KBM-7 (cell line): ENCODE results near the gene COMP.
"Not testable (repeated sequence)": the region's sequence is repeated elsewhere in the genome, so short reads cannot be mapped to it uniquely, and the experiment has no call there.

Experiments
- DNase-seq: peaks from one replicate; pipeline ENCODE4 v3.0.0-alpha.2; 2015
- in situ Hi-C: fragments of 300-500 bp; cut with MboI; formaldehyde crosslinking; loops from 2 replicates; pipeline ENCODE4 v1.14.3; 2020; ENCODE audit warnings: low sequenced_read_pairs, low pct_unique_long_range_greater_than_20kb, mixed read lengths

The COMP gene

GRCh38 chr19:18790566-18791314 lies at the start of gene COMP:
Gene COMP (minus strand): TSS chr19:18791305. CDS start chr19:18791269, 36 bp downstream.
- in situ Hi-C loops = no loop called here
- DNase-seq = no peak

GRCh38 chr19:18840288-18841267 lies 49.5 kb upstream of the COMP start:
- in situ Hi-C loops = no loop called here
- DNase-seq = no peak

DNA sequence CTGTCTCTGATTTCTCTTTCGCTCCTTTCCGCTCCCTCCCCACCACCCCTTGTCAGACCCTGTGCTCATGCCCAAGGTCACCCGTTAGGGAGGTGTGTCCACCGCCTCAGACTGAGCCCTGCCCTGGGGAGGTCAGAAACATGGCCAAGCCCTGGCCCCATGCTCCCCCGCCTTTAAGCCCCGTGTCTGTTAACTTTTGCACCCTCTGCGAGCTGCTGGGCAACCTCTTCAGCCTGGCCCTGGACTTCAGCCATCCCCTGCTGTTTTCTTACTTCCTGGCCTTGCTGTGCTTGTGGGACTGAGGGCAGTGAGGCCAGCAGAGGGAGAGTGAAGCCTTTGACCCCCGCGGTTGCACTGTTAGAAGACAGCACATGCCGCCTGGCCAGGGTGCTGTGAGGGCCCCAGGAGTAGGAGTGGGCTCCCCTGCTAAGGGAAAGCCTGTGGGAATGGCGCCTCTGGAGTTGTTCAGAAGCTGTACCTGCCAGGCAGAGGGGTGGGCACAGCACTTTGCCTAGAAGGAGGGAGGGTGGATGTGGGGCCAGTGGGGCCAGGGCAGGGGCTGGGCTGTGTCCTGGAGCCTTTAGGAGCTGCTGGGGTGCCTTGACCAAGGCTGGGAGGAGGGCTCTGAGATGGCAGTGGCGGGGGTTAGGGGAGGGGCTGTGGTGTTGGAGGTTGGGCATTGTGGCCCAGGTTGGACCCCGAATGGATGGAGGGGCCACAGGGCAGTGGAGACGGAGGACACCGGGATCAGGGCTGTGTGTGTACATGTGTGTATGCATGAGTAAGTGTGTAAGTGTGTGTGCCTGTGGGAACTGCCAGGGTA lies 48.6 kb upstream of the COMP start:
- DNase-seq = no peak
- in situ Hi-C loops = no loop called here

DNA sequence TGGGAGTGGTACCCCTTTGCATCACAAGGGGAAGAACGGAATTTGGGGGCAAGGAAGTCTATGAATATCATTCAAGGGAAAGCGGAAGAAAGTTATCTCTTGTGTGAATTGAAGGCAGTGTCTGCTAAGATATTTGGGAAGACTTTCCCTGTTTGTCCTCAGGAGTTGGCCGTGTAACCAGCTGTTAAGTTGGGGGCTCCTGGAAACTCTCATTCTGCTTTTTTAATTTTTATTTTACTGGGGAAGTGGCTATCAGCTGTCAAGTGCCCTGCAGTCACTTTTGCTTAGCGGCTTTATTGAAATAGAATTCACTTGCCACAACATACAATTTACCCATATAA lies 43.5 kb upstream of the COMP start:
- no peak for DNase-seq
- in situ Hi-C loops = no loop called here

DNA sequence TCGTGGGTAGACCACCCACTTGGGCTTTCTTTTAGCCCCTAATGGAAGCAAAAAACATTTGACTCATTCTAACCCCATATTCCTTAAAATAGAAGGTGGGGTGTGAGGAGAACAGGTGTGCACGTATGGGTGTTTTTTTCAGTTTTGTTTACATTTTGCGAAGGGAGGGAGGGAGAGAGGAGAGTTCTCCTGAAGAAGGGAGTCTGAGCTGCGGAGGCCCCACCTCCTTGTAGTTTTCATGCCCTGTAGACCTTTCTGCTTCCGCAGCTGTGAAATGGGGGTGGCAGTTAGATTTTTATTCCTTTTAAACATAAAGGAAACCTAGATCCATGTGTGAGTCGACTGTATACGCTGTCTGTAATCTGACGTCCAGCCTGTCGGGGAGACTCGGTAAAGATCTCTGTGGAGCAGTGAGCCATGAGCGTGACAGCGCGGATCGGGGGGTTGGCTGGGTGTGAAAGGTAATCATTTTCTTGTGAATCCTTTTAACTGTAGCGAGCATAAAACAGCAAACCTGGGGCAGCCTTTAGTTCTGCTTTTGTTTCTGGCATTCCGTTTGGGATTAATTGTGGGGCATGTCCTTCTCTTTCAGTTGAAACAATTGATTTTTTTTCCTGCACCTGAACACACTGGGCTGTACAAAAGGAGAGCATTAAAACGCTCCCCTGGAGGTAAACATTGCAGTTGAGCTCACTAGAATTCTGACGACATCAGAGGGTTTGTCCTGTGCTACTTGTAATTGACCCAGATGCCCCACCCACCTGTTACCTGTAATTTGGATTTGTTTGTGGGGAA lies 42.9 kb upstream of the COMP start:
- in situ Hi-C loops = no loop called here
- DNase-seq = peak; percentile 26

DNA sequence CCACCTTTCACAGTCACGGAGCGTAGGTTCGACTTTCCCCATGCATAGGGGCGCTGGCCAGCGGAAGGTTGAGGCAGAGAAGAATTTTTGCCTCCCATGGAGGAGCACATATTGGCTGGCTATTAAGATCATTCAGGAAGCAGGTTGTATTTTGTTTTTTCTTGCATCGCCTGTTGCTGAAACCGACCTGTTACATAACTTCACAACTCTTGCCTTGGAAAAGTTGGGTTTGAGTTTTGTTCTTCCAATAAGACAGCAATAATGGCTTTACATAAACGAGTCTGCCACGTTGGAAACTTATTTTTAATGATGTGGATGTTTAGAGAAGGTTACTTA lies 42.0 kb upstream of the COMP start:
- DNase-seq = peak; percentile 10

DNA sequence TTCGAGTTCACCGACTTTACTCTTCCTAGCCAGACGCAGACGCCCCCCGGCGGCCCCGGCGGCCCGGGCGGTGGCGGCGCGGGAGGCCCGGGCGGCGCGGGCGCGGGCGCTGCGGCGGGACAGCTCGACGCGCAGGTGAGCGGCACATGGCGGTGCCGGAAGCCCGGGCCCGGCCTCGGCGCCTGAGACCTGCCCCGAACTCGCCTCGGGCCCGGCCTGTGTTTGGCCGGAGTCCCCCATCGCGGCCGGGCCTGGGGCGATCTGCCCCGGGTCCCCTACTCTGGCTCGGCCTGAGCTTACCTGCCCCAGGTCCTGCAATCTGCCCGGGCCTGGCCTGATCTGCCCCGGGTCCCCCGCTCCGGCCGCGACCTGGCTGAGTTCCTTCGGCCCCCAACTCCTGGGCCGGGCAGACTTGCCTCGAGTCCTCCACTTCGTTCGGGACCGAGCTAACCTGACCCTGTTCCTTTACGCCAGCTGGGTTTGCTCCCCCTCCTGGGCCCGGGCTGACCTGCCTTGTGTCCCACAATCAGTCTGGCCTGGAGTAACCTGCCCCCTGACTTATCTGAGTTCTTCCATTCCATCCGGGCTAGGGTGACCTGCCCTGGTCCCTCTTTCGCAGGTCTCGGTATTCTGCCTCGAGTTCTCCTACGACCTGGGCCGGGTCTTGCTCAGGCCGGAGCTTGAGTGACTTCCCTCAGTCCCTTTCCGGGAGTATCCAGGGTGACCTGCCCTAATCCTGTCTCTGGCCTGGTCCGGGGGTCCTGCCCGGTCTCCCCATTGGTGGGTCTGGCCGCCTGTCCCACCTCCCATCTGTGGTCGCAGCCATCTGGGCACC lies 41.4 kb upstream of the COMP start:
- in situ Hi-C loops = no loop called here
- DNase-seq = peak; percentile 37

More for the DNA sequence above, 42.0 kb upstream of the COMP start:
- in situ Hi-C loops = no loop called here

GRCh38 chr19:18831524-18832305 lies 40.6 kb upstream of the COMP start, which contains the start of gene UPF1:
Gene UPF1 (plus strand): TSS chr19:18831959. CDS start chr19:18832210, 251 bp downstream.
- in situ Hi-C loops = no loop called here
- DNase-seq = peak; percentile 92

- no peak for DNase-seq
- in situ Hi-C loops = no loop called here
These were observed 39.4 kb upstream of the COMP start for GRCh38 chr19:18830488-18830887.

DNA sequence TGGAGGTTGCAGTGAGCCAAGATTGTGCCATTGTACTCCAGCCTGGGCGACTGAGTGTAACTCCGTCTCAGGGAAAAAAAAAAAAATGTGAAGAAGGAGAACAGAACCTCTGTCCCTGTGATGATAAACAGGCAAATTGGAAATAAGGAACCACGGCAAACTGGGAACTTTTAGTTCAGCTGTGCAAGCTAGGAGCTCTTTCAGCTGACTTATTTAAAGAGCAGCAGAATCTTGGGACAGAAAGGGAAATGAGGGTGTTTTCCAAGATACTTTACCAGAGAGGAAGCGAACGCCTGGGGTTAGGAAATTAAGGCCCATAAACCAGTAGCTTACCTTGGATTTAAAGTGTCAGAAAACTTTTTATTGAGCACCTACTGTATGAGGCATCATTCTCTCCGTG lies 37.7 kb upstream of the COMP start:
- no peak for DNase-seq
- in situ Hi-C loops = no loop called here

DNA sequence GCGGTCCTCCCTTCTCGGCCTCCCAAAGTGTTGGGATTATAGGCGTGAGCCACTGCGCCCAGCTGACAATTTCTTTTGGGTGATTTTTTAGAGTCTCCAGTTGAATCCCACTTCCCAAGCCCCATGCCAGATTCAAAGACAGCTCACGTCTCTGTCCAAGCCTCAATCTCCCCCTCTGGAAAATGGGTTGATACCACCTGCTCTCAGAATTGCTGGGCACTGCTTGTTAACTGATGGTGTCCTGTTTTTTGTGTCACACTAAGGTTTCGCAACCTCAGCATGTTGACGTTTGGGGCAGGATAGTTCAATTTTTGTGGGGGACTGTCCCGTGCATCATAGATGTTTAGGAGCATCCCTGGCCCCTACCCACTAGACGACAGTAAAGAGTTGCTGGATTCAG lies 26.5 kb upstream of the COMP start:
- DNase-seq = no peak
- in situ Hi-C loops = no loop called here

- in situ Hi-C loops, DNase-seq: not testable (repeated sequence)
These were observed 25.5 kb upstream of the COMP start for GRCh38 chr19:18816645-18817044.

DNA sequence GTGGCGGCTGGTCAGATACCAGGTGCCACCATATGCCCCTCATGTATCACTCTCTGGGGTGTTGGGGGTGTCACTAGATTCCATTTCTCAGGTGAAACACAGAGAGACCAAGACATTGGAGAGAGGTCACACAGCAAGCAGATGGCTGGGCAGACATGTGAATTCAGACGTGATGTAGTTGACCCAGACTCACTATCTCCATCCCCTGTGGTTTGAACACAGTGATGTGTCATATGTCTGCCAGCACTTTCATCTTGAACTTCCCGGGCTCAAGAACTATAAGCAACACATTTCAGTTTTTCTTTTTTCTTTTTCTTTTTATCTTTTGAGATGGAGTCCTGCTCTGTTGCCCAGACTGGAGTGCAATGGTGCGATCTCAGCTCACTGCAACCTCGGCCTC lies 24.6 kb upstream of the COMP start:
- DNase-seq = no peak
- in situ Hi-C loops = no loop called here

GRCh38 chr19:18814063-18814462 lies 23.0 kb upstream of the COMP start:
- in situ Hi-C loops = no loop called here
- no peak for DNase-seq

- in situ Hi-C loops, DNase-seq: not testable (repeated sequence)
These were observed 20.5 kb upstream of the COMP start for GRCh38 chr19:18811638-18812037.

GRCh38 chr19:18809149-18809868 lies 18.2 kb upstream of the COMP start:
- in situ Hi-C loops = no loop called here
- DNase-seq = peak; percentile 76
